Gastrocnemius medialis (tissue), 4 donors: ENCODE data around the gene HSD17B14.

Experiments
- POLR2A ChIP-seq, 2 donors: fragments of 450-650 bp; IDR thresholded peaks; one replicate each; pipeline ENCODE4 v1.6.1; 2017; ENCODE audit warnings: antibody characterized with exemption in 2 of 2, mild to moderate bottlenecking in 2 of 2, moderate library complexity in 2 of 2
- TF ChIP-seq, protein P1 (sequence below), 5 experiments: fragments of 450-650 bp in 3 of 5; fragments of 200-600 bp in 2 of 5; sonication (generic) in 2 of 5; IDR thresholded peaks in 4 of 5; conservative IDR thresholded peaks in 1 of 5; 1 replicate in 4 of 5; 2 replicates in 1 of 5; pipeline ENCODE4 v1.5.1; 2016 to 2019; ENCODE audit warnings: antibody characterized with exemption in 5 of 5, mild to moderate bottlenecking in 3 of 5, moderate library complexity in 3 of 5

DNA sequence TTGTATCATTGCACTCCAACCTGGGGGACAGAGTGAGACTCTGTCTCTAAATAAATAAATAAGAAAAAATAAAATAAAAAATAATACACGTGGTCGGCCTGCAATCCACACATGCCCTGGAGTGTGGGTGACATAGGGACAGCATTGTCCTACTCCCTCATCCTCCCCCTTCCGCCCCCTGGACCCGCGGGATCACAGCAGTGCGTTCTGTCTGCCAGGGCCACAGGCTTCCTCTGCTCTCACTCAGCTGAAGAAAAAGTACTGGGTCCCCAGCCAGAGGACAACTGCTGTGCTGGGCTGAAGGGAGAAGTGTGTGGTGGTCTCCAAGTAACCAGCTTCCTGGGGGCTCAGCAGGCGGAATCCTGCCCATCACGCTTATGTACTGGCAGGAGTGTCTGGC lies 31.8 kb downstream of the HSD17B14 start:
- TF ChIP-seq, protein P1, sequence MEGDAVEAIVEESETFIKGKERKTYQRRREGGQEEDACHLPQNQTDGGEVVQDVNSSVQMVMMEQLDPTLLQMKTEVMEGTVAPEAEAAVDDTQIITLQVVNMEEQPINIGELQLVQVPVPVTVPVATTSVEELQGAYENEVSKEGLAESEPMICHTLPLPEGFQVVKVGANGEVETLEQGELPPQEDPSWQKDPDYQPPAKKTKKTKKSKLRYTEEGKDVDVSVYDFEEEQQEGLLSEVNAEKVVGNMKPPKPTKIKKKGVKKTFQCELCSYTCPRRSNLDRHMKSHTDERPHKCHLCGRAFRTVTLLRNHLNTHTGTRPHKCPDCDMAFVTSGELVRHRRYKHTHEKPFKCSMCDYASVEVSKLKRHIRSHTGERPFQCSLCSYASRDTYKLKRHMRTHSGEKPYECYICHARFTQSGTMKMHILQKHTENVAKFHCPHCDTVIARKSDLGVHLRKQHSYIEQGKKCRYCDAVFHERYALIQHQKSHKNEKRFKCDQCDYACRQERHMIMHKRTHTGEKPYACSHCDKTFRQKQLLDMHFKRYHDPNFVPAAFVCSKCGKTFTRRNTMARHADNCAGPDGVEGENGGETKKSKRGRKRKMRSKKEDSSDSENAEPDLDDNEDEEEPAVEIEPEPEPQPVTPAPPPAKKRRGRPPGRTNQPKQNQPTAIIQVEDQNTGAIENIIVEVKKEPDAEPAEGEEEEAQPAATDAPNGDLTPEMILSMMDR (IDR thresholded peaks at IDR 0.05 in 4 of 5, conservative IDR thresholded peaks at IDR 0.05 in 1 of 5), result no peak
- no peak for TF ChIP-seq POLR2A (IDR thresholded peaks at IDR 0.05)
